CD4-positive, alpha-beta T cell (primary cell): Measurements from ENCODE around the gene DGKI. TPM values are rescaled to one million over a fixed set of nuclear protein-coding genes. Genes with fewer than 3 reads are reported as not detected.

Experiments
- ATAC-seq: fragments of 200-7000 bp; cut with Tn5 transposase; one replicate; pipeline ENCODE4 v1.10.0; 2022; ENCODE audit warnings: mild to moderate bottlenecking; ENCODE audit not compliant: poor library complexity
- CTCF ChIA-PET: fragments of 350-600 bp; sonication (Branson Sonifier 250); formaldehyde crosslinking; loops from one replicate; lab custom pipeline; 2021; ENCODE audit warnings: antibody characterized with exemption, inconsistent platforms; lab: Charles Lee
- POLR2A ChIA-PET: fragments of 350-600 bp; sonication (Branson Sonifier 250); formaldehyde crosslinking; loops from one replicate; lab custom pipeline; 2021; ENCODE audit warnings: antibody characterized with exemption, inconsistent platforms; lab: Charles Lee
- DNase-seq, 14 experiments: peaks; one replicate each; pipeline ENCODE4 v3.0.0-alpha.2; 2013 to 2020; ENCODE audit warnings: mixed read lengths in 2 of 14
- H3K27ac ChIP-seq, 2 donors: one replicate each; pipeline versions ENCODE4 v1.5.1 to v1.7.0; 2013; ENCODE audit warnings: low read length in 2 of 2, low read depth in 1 of 2, mild to moderate bottlenecking in 1 of 2
- H3K27me3 ChIP-seq, 2 experiments: 1 replicate in 1 of 2; 2 replicates in 1 of 2; pipeline versions ENCODE4 v1.6.1 to v1.7.0; 2013; ENCODE audit warnings: low read length in 2 of 2, control low read depth in 1 of 2, mild to moderate bottlenecking in 1 of 2, moderate library complexity in 1 of 2; ENCODE audit not compliant: insufficient read depth in 2 of 2, control insufficient read depth in 1 of 2
- H3K36me3 ChIP-seq: one replicate; pipeline ENCODE4 v1.6.1; 2013; ENCODE audit warnings: low read length, control low read depth; ENCODE audit not compliant: insufficient read depth
- H3K4me1 ChIP-seq: one replicate; pipeline ENCODE4 v1.6.1; 2013; ENCODE audit warnings: low read length, control low read depth; ENCODE audit not compliant: insufficient read depth
- H3K4me3 ChIP-seq: one replicate; pipeline ENCODE4 v1.5.1; 2013; ENCODE audit warnings: mild to moderate bottlenecking, low read length, moderate library complexity
- H3K9me3 ChIP-seq, 2 experiments: 1 replicate in 1 of 2; 2 replicates in 1 of 2; pipeline versions ENCODE4 v1.6.1 to v1.7.0; 2013; ENCODE audit warnings: low read length in 2 of 2, mild to moderate bottlenecking in 2 of 2, control low read depth in 1 of 2, moderate library complexity in 1 of 2; ENCODE audit not compliant: control insufficient read depth in 1 of 2, insufficient read depth in 1 of 2
- H3K27ac Mint-ChIP-seq: one replicate; pipeline ENCODE4 v1.8.0; 2020; ENCODE audit warnings: mixed read lengths
- H3K27me3 Mint-ChIP-seq: one replicate; pipeline ENCODE4 v1.8.0; 2021; ENCODE audit warnings: mixed read lengths
- H3K36me3 Mint-ChIP-seq: one replicate; pipeline ENCODE4 v1.8.0; 2021; ENCODE audit warnings: low read depth, mixed read lengths
- H3K4me1 Mint-ChIP-seq: one replicate; pipeline ENCODE4 v1.8.0; 2021; ENCODE audit warnings: low read depth, mixed read lengths
- H3K4me3 Mint-ChIP-seq: one replicate; pipeline ENCODE4 v1.8.0; 2020; ENCODE audit warnings: mild to moderate bottlenecking, mixed read lengths
- H3K9me3 Mint-ChIP-seq: one replicate; pipeline ENCODE4 v1.8.0; 2020; ENCODE audit warnings: mixed read lengths
- intact Hi-C, 2 experiments: fragments of 100-400 bp; cut with DNase I in 1 of 2; cut with micrococcal nuclease in 1 of 2; formaldehyde crosslinking; loops; one replicate each; pipeline versions ENCODE4 v1.15.1 to v1.9.0; 2023 to 2025; cut with DNase I, micrococcal nuclease
- total RNA-seq, 174 experiments: library from RNA in 2 of 174; stranded (reverse) in 2 of 174; gene quantifications; one replicate each; pipeline ENCODE4 v1.2.3 and lab custom pipeline; 2021 to 2026
- TF ChIP-seq, protein P1 (sequence below): fragments of 200-600 bp; IDR thresholded peaks from one replicate; pipeline ENCODE4 v1.8.0; 2022; ENCODE audit warnings: antibody characterized with exemption, mild to moderate bottlenecking

DGKI gene
- total RNA-seq, 2 experiments from 2014 or later, result not detected

DNA sequence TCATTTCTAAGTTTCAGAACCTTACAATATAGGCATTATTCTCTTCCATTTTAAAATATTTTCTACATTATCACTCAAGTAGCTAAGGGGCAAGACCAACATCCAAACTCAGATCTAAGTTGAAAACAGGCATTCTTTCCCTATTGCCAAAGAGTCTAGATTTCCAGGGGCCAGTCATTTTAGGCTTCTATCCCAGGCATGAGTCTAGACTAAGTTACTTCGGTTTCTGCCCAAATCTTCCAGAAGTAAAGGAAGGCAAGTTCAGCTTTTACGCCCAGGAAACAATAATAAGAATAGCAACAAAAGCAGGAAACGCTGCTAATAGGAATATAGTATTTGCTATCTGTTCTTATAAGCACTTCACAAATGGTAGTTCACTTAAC lies 189.9 kb downstream of the DGKI start:
- no peak overlapping the region for H3K4me3 Mint-ChIP-seq
- intact Hi-C loops, result loop anchor here (2.0 to 5.0 kb wide), 4 partner anchors 240 to 352 kb away; no protein-coding TSS in a partner anchor
- no peaks in the 10 kb centered on the region for H3K9me3 Mint-ChIP-seq
- CTCF ChIA-PET, result interaction anchor here (1.1 to 2.1 kb wide), 3 partner anchors 10 to 117 kb away, joined by 3 to 8 read pairs (median 4); no protein-coding TSS in a partner anchor
- ATAC-seq (no peak), DNase-seq (no peak)
- H3K36me3 Mint-ChIP-seq, result no peaks in the 10 kb centered on the region
- H3K27me3 ChIP-seq, result peaks cover 0 to 2% of the 10 kb centered on the region in 2 experiments
- H3K4me1 ChIP-seq, result no peaks in the 10 kb centered on the region
- H3K4me1 Mint-ChIP-seq, result no peaks in the 10 kb centered on the region
- H3K27ac ChIP-seq, result no peak overlapping the region
- H3K36me3 ChIP-seq, result no peaks in the 10 kb centered on the region
- POLR2A ChIA-PET, result no interaction called here
- H3K9me3 ChIP-seq, result no peaks in the 10 kb centered on the region
- H3K27ac Mint-ChIP-seq, result no peak overlapping the region
- no peak overlapping the region for H3K4me3 ChIP-seq
- TF ChIP-seq, protein P1, sequence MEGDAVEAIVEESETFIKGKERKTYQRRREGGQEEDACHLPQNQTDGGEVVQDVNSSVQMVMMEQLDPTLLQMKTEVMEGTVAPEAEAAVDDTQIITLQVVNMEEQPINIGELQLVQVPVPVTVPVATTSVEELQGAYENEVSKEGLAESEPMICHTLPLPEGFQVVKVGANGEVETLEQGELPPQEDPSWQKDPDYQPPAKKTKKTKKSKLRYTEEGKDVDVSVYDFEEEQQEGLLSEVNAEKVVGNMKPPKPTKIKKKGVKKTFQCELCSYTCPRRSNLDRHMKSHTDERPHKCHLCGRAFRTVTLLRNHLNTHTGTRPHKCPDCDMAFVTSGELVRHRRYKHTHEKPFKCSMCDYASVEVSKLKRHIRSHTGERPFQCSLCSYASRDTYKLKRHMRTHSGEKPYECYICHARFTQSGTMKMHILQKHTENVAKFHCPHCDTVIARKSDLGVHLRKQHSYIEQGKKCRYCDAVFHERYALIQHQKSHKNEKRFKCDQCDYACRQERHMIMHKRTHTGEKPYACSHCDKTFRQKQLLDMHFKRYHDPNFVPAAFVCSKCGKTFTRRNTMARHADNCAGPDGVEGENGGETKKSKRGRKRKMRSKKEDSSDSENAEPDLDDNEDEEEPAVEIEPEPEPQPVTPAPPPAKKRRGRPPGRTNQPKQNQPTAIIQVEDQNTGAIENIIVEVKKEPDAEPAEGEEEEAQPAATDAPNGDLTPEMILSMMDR, result no peak
- H3K27me3 Mint-ChIP-seq, result peaks cover 16% of the 10 kb centered on the region

DNA sequence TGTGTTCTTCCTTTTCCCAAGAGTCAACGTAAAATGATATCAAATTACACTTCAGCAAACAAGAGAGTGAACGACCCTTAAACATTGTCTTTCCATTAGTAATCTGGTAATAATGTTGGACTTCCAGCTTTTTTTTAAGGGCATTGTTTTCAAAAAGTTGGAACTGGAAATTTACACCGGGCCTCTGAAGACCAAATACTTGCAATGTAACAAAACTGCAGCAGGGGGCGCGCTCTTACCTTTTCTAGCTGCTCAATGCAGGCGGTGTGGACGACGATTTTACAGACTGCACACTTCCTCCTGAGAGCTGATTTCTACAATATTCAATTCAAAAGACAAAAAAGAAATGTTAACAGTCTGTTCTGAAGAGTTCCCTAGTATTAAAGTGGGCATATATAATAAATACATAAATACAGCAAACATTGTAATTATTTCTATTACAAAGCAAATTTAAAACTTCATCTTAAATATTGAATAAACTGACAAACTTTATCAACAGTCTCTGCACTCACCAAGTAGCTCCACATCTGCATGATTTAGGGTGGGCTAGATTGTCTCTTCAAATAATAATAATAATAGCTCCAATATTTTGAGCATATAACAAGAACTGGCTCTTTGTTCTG lies 190.4 kb downstream of the DGKI start:
- peaks cover 0 to 2% of the 10 kb centered on the region in 2 experiments for H3K27me3 ChIP-seq
- H3K9me3 Mint-ChIP-seq, result no peaks in the 10 kb centered on the region
- DNase-seq (peak; percentile 7 to 64 (median 34)), ATAC-seq (no peak)
- TF ChIP-seq, protein P1, result peak; percentile 64
- no peaks in the 10 kb centered on the region for H3K36me3 Mint-ChIP-seq
- POLR2A ChIA-PET, result no interaction called here
- H3K4me3 ChIP-seq, result no peak overlapping the region
- peaks cover 16% of the 10 kb centered on the region for H3K27me3 Mint-ChIP-seq
- H3K4me1 Mint-ChIP-seq, result no peaks in the 10 kb centered on the region
- no peak overlapping the region for H3K4me3 Mint-ChIP-seq
- CTCF ChIA-PET, result interaction anchor here (1.1 to 2.1 kb wide), 3 partner anchors 10 to 118 kb away, joined by 3 to 8 read pairs (median 4); no protein-coding TSS in a partner anchor
- no peak overlapping the region for H3K27ac Mint-ChIP-seq
- H3K4me1 ChIP-seq, result no peaks in the 10 kb centered on the region
- H3K9me3 ChIP-seq, result no peaks in the 10 kb centered on the region
- intact Hi-C loops, result loop anchor here (2.0 to 5.0 kb wide), 4 partner anchors 241 to 352 kb away; no protein-coding TSS in a partner anchor
- H3K27ac ChIP-seq, result no peak overlapping the region
- H3K36me3 ChIP-seq, result no peaks in the 10 kb centered on the region

DNA sequence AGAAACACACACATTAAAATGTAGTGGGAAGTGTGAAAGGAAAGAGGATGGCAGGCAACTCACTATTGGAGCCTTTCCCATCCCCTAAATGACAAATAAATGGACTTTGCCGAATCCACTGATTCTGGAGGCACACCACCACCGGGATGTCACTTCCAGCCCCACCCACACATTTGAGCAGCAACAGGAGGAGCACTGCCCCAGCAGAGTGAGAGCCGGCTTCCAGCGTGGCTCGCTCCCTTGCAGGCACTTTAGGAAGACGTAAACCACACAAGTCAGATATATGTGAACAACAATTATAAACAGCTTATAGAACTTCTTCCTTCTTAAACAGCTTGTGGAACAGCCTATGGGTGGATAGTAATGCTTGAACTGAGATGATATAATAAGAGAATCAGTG lies 191.0 kb downstream of the DGKI start:
- Mint-ChIP-seq H3K27ac (no peak overlapping the region), H3K9me3 (no peaks in the 10 kb centered on the region), H3K36me3 (no peaks in the 10 kb centered on the region), H3K4me3 (no peak overlapping the region), H3K4me1 (no peaks in the 10 kb centered on the region), H3K27me3 (peaks cover 16% of the 10 kb centered on the region)
- ChIA-PET POLR2A (no interaction called here), CTCF (interaction anchor here (1.1 to 2.1 kb wide), 2 partner anchors 9 to 13 kb away, joined by 4 to 8 read pairs; no protein-coding TSS in a partner anchor)
- ATAC-seq (no peak), DNase-seq (no peak)
- H3K4me1 ChIP-seq, result no peaks in the 10 kb centered on the region
- intact Hi-C loops, result loop anchor here (2.0 to 5.0 kb wide), 4 partner anchors 241 to 353 kb away; no protein-coding TSS in a partner anchor
- H3K4me3 ChIP-seq, result no peak overlapping the region
- H3K27ac ChIP-seq, result no peak overlapping the region
- H3K9me3 ChIP-seq, result no peaks in the 10 kb centered on the region
- no peaks in the 10 kb centered on the region for H3K27me3 ChIP-seq
- H3K36me3 ChIP-seq, result no peaks in the 10 kb centered on the region
- TF ChIP-seq, protein P1, result no peak
